Trophoblast cell (in vitro differentiated cells and primary cell): ENCODE data around the gene POM121L2.

Experiments used
- DNase-seq, 2 donors: peaks; one replicate each; pipeline ENCODE4 v3.0.0-alpha.2; 2016
- H2AFZ ChIP-seq: 2 replicates; pipeline ENCODE4 v1.6.1; 2013; ENCODE audit warnings: low read length, moderate library complexity, mild to moderate bottlenecking; ENCODE audit not compliant: insufficient read depth, poor library complexity
- H2AK5ac ChIP-seq: 2 replicates; pipeline ENCODE4 v1.6.1; 2013; ENCODE audit warnings: mild to moderate bottlenecking, low read length
- H2BK120ac ChIP-seq: 2 replicates; pipeline ENCODE4 v1.6.1; 2013; ENCODE audit warnings: low read length, mild to moderate bottlenecking, moderate library complexity; ENCODE audit not compliant: insufficient read depth, poor library complexity
- H2BK12ac ChIP-seq: 2 replicates; pipeline ENCODE4 v1.6.1; 2013; ENCODE audit warnings: mild to moderate bottlenecking, low read length, moderate library complexity
- H2BK5ac ChIP-seq: 2 replicates; pipeline ENCODE4 v1.6.1; 2013; ENCODE audit warnings: low read length, low read depth, moderate library complexity, mild to moderate bottlenecking; ENCODE audit not compliant: poor library complexity
- H3K14ac ChIP-seq: 2 replicates; pipeline ENCODE4 v1.6.1; 2013; ENCODE audit warnings: mild to moderate bottlenecking, low read length
- H3K18ac ChIP-seq: 2 replicates; pipeline ENCODE4 v1.6.1; 2013; ENCODE audit warnings: mild to moderate bottlenecking, low read length
- H3K23ac ChIP-seq: 2 replicates; pipeline ENCODE4 v1.6.1; 2013; ENCODE audit warnings: low read length
- H3K27ac ChIP-seq: 2 replicates; pipeline ENCODE4 v1.5.1; 2013; ENCODE audit warnings: low read depth, mild to moderate bottlenecking, inconsistent platforms, low read length, moderate library complexity
- H3K27me3 ChIP-seq: 2 replicates; pipeline ENCODE4 v1.6.1; 2013; ENCODE audit warnings: inconsistent platforms, mild to moderate bottlenecking, low read length, moderate library complexity; ENCODE audit not compliant: insufficient read depth
- H3K36me3 ChIP-seq, 2 experiments: 1 replicate in 1 of 2; 2 replicates in 1 of 2; pipeline ENCODE4 v1.6.1; 2013; ENCODE audit warnings: low read length in 2 of 2, mild to moderate bottlenecking in 2 of 2, moderate library complexity in 1 of 2; ENCODE audit not compliant: insufficient read depth in 2 of 2, control insufficient read depth in 1 of 2
- H3K4ac ChIP-seq: 2 replicates; pipeline ENCODE4 v1.6.1; 2013; ENCODE audit warnings: low read depth, mild to moderate bottlenecking, low read length, moderate library complexity
- H3K4me1 ChIP-seq, 2 experiments: 1 replicate in 1 of 2; 2 replicates in 1 of 2; pipeline ENCODE4 v1.6.1; 2013; ENCODE audit warnings: low read length in 2 of 2, mild to moderate bottlenecking in 2 of 2, moderate library complexity in 1 of 2; ENCODE audit not compliant: insufficient read depth in 2 of 2, control insufficient read depth in 1 of 2
- H3K4me2 ChIP-seq: 2 replicates; pipeline ENCODE4 v1.6.1; 2013; ENCODE audit warnings: inconsistent platforms, mild to moderate bottlenecking, low read length, moderate library complexity
- H3K4me3 ChIP-seq: 2 replicates; pipeline ENCODE4 v1.5.1; 2013; ENCODE audit warnings: mild to moderate bottlenecking, low read depth, low read length, inconsistent platforms
- H3K79me1 ChIP-seq: one replicate; pipeline ENCODE4 v1.6.1; 2013; ENCODE audit warnings: low read length
- H3K79me2 ChIP-seq: 2 replicates; pipeline ENCODE4 v1.6.1; 2013; ENCODE audit warnings: low read length, mild to moderate bottlenecking; ENCODE audit not compliant: control insufficient read depth, insufficient read depth, poor library complexity
- H3K9ac ChIP-seq: 2 replicates; pipeline ENCODE4 v1.6.1; 2013; ENCODE audit warnings: mild to moderate bottlenecking, low read length
- H3K9me3 ChIP-seq: 2 replicates; pipeline ENCODE4 v1.6.1; 2013; ENCODE audit warnings: low read depth, mild to moderate bottlenecking, control low read depth, inconsistent platforms, low read length; ENCODE audit not compliant: insufficient read depth
- H4K12ac ChIP-seq: 2 replicates; pipeline ENCODE4 v1.6.1; 2013; ENCODE audit warnings: low read depth, mild to moderate bottlenecking, low read length, moderate library complexity
- H4K8ac ChIP-seq: 2 replicates; pipeline ENCODE4 v1.6.1; 2013; ENCODE audit warnings: low read depth, mild to moderate bottlenecking, low read length, moderate library complexity
- H4K91ac ChIP-seq: one replicate; pipeline ENCODE4 v1.6.1; 2013; ENCODE audit warnings: low read depth, mild to moderate bottlenecking, low read length, moderate library complexity
- WGBS: extraction: QIAGEN DNeasy Blood & Tissue Kit; methylation state at CpG from one replicate; pipeline ENCODE4 v1.1.7; 2013; ENCODE audit warnings: missing lambda C conversion rate; ENCODE audit not compliant: insufficient read length, insufficient coverage; ENCODE audit errors: extremely low coverage; 5-methylcytosine and 5-hydroxymethylcytosine counted together

The POM121L2 gene

GRCh38 chr6:27334141-27334540, 22.1 kb upstream of the POM121L2 start:
- H3K23ac ChIP-seq = no peak overlapping the region
- H3K79me1 ChIP-seq = no peaks in the 10 kb centered on the region
- no peaks in the 10 kb centered on the region for H3K36me3 ChIP-seq
- H3K79me2 ChIP-seq = no peaks in the 10 kb centered on the region
- no peaks in the 10 kb centered on the region for H3K9me3 ChIP-seq
- H2AK5ac ChIP-seq = no peak overlapping the region
- H4K12ac ChIP-seq = no peak overlapping the region
- no peak overlapping the region for H2BK5ac ChIP-seq
- no CpG with 5 or more reads among the region's 10 CpGs for WGBS
- H3K4me2 ChIP-seq = no peak overlapping the region
- H4K8ac ChIP-seq = no peak overlapping the region
- no peak overlapping the region for H3K18ac ChIP-seq
- no peak overlapping the region for H3K27ac ChIP-seq
- H3K4me1 ChIP-seq = no peaks in the 10 kb centered on the region
- no peak overlapping the region for H4K91ac ChIP-seq
- no peak overlapping the region for H2AFZ ChIP-seq
- no peak overlapping the region for H3K9ac ChIP-seq
- no peak for DNase-seq
- no peaks in the 10 kb centered on the region for H3K27me3 ChIP-seq
- no peak overlapping the region for H3K14ac ChIP-seq
- H2BK12ac ChIP-seq = no peak overlapping the region
- H2BK120ac ChIP-seq = no peak overlapping the region
- no peak overlapping the region for H3K4ac ChIP-seq
- H3K4me3 ChIP-seq = no peak overlapping the region

GRCh38 chr6:27333642-27334040, 21.6 kb upstream of the POM121L2 start:
- Histone ChIP-seq H2BK12ac (no peak overlapping the region), H3K4me2 (peak overlapping the region; percentile 82), H3K23ac (no peak overlapping the region), H3K4me1 (no peaks in the 10 kb centered on the region), H4K91ac (no peak overlapping the region), H3K14ac (no peak overlapping the region), H2AFZ (no peak overlapping the region), H2BK120ac (no peak overlapping the region), H3K9ac (no peak overlapping the region), H3K4ac (no peak overlapping the region), H3K79me1 (no peaks in the 10 kb centered on the region), H3K18ac (no peak overlapping the region), H2BK5ac (no peak overlapping the region), H4K8ac (no peak overlapping the region), H3K79me2 (no peaks in the 10 kb centered on the region), H3K27ac (no peak overlapping the region), H3K4me3 (no peak overlapping the region), H4K12ac (no peak overlapping the region), H2AK5ac (no peak overlapping the region), H3K27me3 (no peaks in the 10 kb centered on the region), H3K36me3 (no peaks in the 10 kb centered on the region), H3K9me3 (no peaks in the 10 kb centered on the region)
- no peak for DNase-seq
- WGBS = 100% methylated on average over 2 of the region's 3 CpGs

GRCh38 chr6:27332692-27333641, 20.9 kb upstream of the POM121L2 start:
- H3K4me2 ChIP-seq = peak overlapping the region; percentile 82
- no peaks in the 10 kb centered on the region for H3K9me3 ChIP-seq
- H2BK12ac ChIP-seq = no peak overlapping the region
- H4K91ac ChIP-seq = no peak overlapping the region
- no peaks in the 10 kb centered on the region for H3K79me1 ChIP-seq
- no peak overlapping the region for H3K14ac ChIP-seq
- H3K27ac ChIP-seq = no peak overlapping the region
- H2BK120ac ChIP-seq = no peak overlapping the region
- no peak overlapping the region for H2AK5ac ChIP-seq
- H3K4me3 ChIP-seq = peak overlapping the region; percentile 72
- no peak overlapping the region for H2BK5ac ChIP-seq
- H3K18ac ChIP-seq = no peak overlapping the region
- DNase-seq = peak; percentile 44 to 72
- no peak overlapping the region for H2AFZ ChIP-seq
- H3K27me3 ChIP-seq = no peaks in the 10 kb centered on the region
- no peak overlapping the region for H3K4ac ChIP-seq
- WGBS = no CpG with 5 or more reads among the region's 32 CpGs
- no peak overlapping the region for H3K23ac ChIP-seq
- no peak overlapping the region for H4K12ac ChIP-seq
- H3K4me1 ChIP-seq = no peaks in the 10 kb centered on the region
- no peaks in the 10 kb centered on the region for H3K36me3 ChIP-seq
- H3K79me2 ChIP-seq = no peaks in the 10 kb centered on the region
- no peak overlapping the region for H3K9ac ChIP-seq
- no peak overlapping the region for H4K8ac ChIP-seq

- H3K27ac ChIP-seq = no peak overlapping the region
- H4K91ac ChIP-seq = no peak overlapping the region
- H3K79me1 ChIP-seq = no peaks in the 10 kb centered on the region
- H3K4me3 ChIP-seq = no peak overlapping the region
- no peak overlapping the region for H4K8ac ChIP-seq
- no peak overlapping the region for H3K9ac ChIP-seq
- H3K27me3 ChIP-seq = no peaks in the 10 kb centered on the region
- H3K18ac ChIP-seq = no peak overlapping the region
- no peak overlapping the region for H4K12ac ChIP-seq
- H2AFZ ChIP-seq = no peak overlapping the region
- H2BK120ac ChIP-seq = no peak overlapping the region
- H2AK5ac ChIP-seq = no peak overlapping the region
- H2BK5ac ChIP-seq = no peak overlapping the region
- no peaks in the 10 kb centered on the region for H3K9me3 ChIP-seq
- DNase-seq = no peak
- H3K36me3 ChIP-seq = no peaks in the 10 kb centered on the region
- no peak overlapping the region for H3K4me2 ChIP-seq
- no peak overlapping the region for H3K23ac ChIP-seq
- WGBS = no CpG with 5 or more reads among the region's 1 CpG
- no peaks in the 10 kb centered on the region for H3K79me2 ChIP-seq
- no peak overlapping the region for H3K4ac ChIP-seq
- H3K4me1 ChIP-seq = no peaks in the 10 kb centered on the region
- no peak overlapping the region for H3K14ac ChIP-seq
- H2BK12ac ChIP-seq = no peak overlapping the region
These were observed 15.1 kb upstream of the POM121L2 start for GRCh38 chr6:27327023-27327738.
